H1 (cell line): ENCODE results near the gene MARCHF2. TPM values are rescaled to one million over a fixed set of nuclear protein-coding genes. Genes with fewer than 3 reads are reported as not detected.

Experiments used
- CTCF ChIA-PET: fragments of 300-600 bp; sonication (Branson Sonifier 250); formaldehyde crosslinking; loops from one replicate; lab custom pipeline; 2021; ENCODE audit not compliant: partially characterized antibody; lab: Charles Lee
- POLR2A ChIA-PET: fragments of 300-600 bp; sonication (Branson Sonifier 250); formaldehyde crosslinking; loops from one replicate; lab custom pipeline; 2021; ENCODE audit warnings: inconsistent platforms; ENCODE audit not compliant: partially characterized antibody; lab: Charles Lee
- DNase-seq, 2 experiments: peaks; one replicate each; pipeline versions ENCODE4 v3.0.0 to v3.0.0-alpha.2; 2010 to 2022; ENCODE audit warnings: low spot score in 2 of 2, low read depth in 1 of 2, mixed read lengths in 1 of 2
- FAIRE-seq: peaks from 2 replicates; lab custom pipeline; 2011; peaks lifted over from hg19 to GRCh38; lab: Jason Lieb, UNC
- H2AFZ ChIP-seq: 2 replicates; pipeline ENCODE4 v1.8.1; 2012; ENCODE audit warnings: low read length, inconsistent platforms
- H2AK5ac ChIP-seq: 2 replicates; pipeline ENCODE4 v1.6.1; 2013; ENCODE audit warnings: low read depth, low read length
- H2BK120ac ChIP-seq: replicated peaks from 2 replicates; pipeline ENCODE3; 2013; ENCODE audit warnings: low read depth, low read length, inconsistent platforms
- H2BK12ac ChIP-seq: 2 replicates; pipeline ENCODE4 v1.6.1; 2013; ENCODE audit warnings: low read depth, low read length
- H2BK15ac ChIP-seq: 2 replicates; pipeline ENCODE4 v1.6.1; 2013; ENCODE audit warnings: low read length
- H2BK20ac ChIP-seq: 2 replicates; pipeline ENCODE4 v1.6.1; 2013; ENCODE audit warnings: low read length
- H2BK5ac ChIP-seq: 2 replicates; pipeline ENCODE4 v1.6.1; 2013; ENCODE audit warnings: low read depth, low read length
- H3K14ac ChIP-seq: 2 replicates; pipeline ENCODE4 v1.6.1; 2013; ENCODE audit warnings: inconsistent platforms; ENCODE audit not compliant: insufficient read length
- H3K18ac ChIP-seq: 2 replicates; pipeline ENCODE4 v1.6.1; 2013; ENCODE audit warnings: low read length; ENCODE audit errors: extremely low read depth
- H3K23ac ChIP-seq: 2 replicates; pipeline ENCODE4 v1.6.1; 2013; ENCODE audit warnings: inconsistent platforms; ENCODE audit not compliant: insufficient read length
- H3K23me2 ChIP-seq: 2 replicates; pipeline ENCODE4 v1.6.1; 2013; ENCODE audit warnings: low read depth, low read length
- H3K27ac ChIP-seq: 2 replicates; pipeline ENCODE4 v1.6.1; 2011; ENCODE audit warnings: low read depth, low read length, inconsistent platforms
- H3K27me3 ChIP-seq, 4 experiments: replicated peaks in 1 of 4; 1 replicate in 1 of 4; 2 replicates in 3 of 4; pipeline versions ENCODE4 v1.6.1 to v1.8.1; 2011 to 2013; ENCODE audit warnings: low read length in 3 of 4, mild to moderate bottlenecking in 3 of 4, inconsistent platforms in 2 of 4, mixed read lengths in 2 of 4, moderate library complexity in 1 of 4; ENCODE audit not compliant: control insufficient read depth in 3 of 4, insufficient read depth in 3 of 4; ENCODE audit errors: extremely low read depth in 1 of 4
- H3K36me3 ChIP-seq, 4 experiments: 2 replicates each; pipeline versions ENCODE4 v1.6.1 to v1.8.1; 2011 to 2013; ENCODE audit warnings: mild to moderate bottlenecking in 4 of 4, low read length in 3 of 4, moderate library complexity in 2 of 4, control low read depth in 1 of 4, inconsistent platforms in 1 of 4; ENCODE audit not compliant: insufficient read depth in 4 of 4, control insufficient read depth in 2 of 4
- H3K4ac ChIP-seq: replicated peaks from 2 replicates; pipeline ENCODE3; 2013; ENCODE audit warnings: low read length, low read depth, mixed read lengths, inconsistent platforms; ENCODE audit not compliant: insufficient read length
- H3K4me1 ChIP-seq, 4 experiments: replicated peaks in 1 of 4; 1 replicate in 1 of 4; 2 replicates in 3 of 4; pipeline versions ENCODE4 v1.6.1 to v1.8.1; 2011 to 2013; ENCODE audit warnings: low read length in 3 of 4, inconsistent platforms in 2 of 4, mixed read lengths in 1 of 4; ENCODE audit not compliant: insufficient read depth in 4 of 4, control insufficient read depth in 3 of 4
- H3K4me2 ChIP-seq, 2 experiments: 2 replicates each; pipeline versions ENCODE4 v1.6.1 to v1.8.1; 2011 to 2013; ENCODE audit warnings: low read depth in 2 of 2, low read length in 2 of 2, control low read depth in 1 of 2, inconsistent platforms in 1 of 2, mild to moderate bottlenecking in 1 of 2; ENCODE audit not compliant: insufficient read depth in 1 of 2
- H3K4me3 ChIP-seq, 4 experiments: fragments of 200-600, 300-600 bp in 1 of 4; sonication (generic), shearing (Covaris generic), sonication (Bioruptor Twin) in 1 of 4; 2 replicates each; pipeline versions ENCODE4 v1.5.1 to v1.8.1; 2011 to 2016; ENCODE audit warnings: low read length in 4 of 4, low read depth in 3 of 4, control low read depth in 2 of 4, inconsistent platforms in 2 of 4, mild to moderate bottlenecking in 2 of 4, mixed read lengths in 1 of 4, moderate library complexity in 1 of 4; ENCODE audit not compliant: insufficient read depth in 2 of 4; ENCODE audit errors: extremely low read depth in 1 of 4
- H3K56ac ChIP-seq: replicated peaks from 2 replicates; pipeline ENCODE3; 2013; ENCODE audit warnings: low read depth, mild to moderate bottlenecking, mixed read lengths, low read length, inconsistent platforms; ENCODE audit not compliant: insufficient read length
- H3K79me1 ChIP-seq: 2 replicates; pipeline ENCODE4 v1.6.1; 2013; ENCODE audit warnings: low read depth, low read length, control low read depth
- H3K79me2 ChIP-seq, 2 experiments: 2 replicates each; pipeline versions ENCODE4 v1.6.1 to v1.8.1; 2012 to 2013; ENCODE audit warnings: low read length in 2 of 2, mild to moderate bottlenecking in 2 of 2, inconsistent platforms in 1 of 2; ENCODE audit not compliant: insufficient read depth in 2 of 2, control insufficient read depth in 1 of 2
- H3K9ac ChIP-seq, 4 experiments: replicated peaks in 1 of 4; 1 replicate in 1 of 4; 2 replicates in 3 of 4; pipeline versions ENCODE4 v1.6.1 to v1.8.1; 2011 to 2013; ENCODE audit warnings: low read depth in 3 of 4, low read length in 3 of 4, control low read depth in 2 of 4, mild to moderate bottlenecking in 2 of 4, moderate library complexity in 2 of 4, inconsistent platforms in 1 of 4; ENCODE audit errors: extremely low read depth in 1 of 4
- H3K9me3 ChIP-seq, 2 experiments: 2 replicates each; pipeline versions ENCODE4 v1.6.1 to v1.8.1; 2012 to 2013; ENCODE audit warnings: mild to moderate bottlenecking in 2 of 2, moderate library complexity in 2 of 2, control low read depth in 1 of 2, inconsistent platforms in 1 of 2, low read depth in 1 of 2, low read length in 1 of 2, mixed read lengths in 1 of 2; ENCODE audit not compliant: insufficient read depth in 2 of 2
- H4K20me1 ChIP-seq, 2 experiments: replicated peaks in 1 of 2; 2 replicates each; pipeline versions ENCODE3 to v1.8.1; 2011 to 2013; ENCODE audit warnings: inconsistent platforms in 2 of 2, low read length in 2 of 2, mild to moderate bottlenecking in 1 of 2; ENCODE audit not compliant: insufficient read depth in 2 of 2, control insufficient read depth in 1 of 2
- H4K5ac ChIP-seq: 2 replicates; pipeline ENCODE4 v1.6.1; 2013; ENCODE audit warnings: low read length, low read depth, mixed read lengths, inconsistent platforms; ENCODE audit not compliant: insufficient read length
- H4K8ac ChIP-seq: 2 replicates; pipeline ENCODE4 v1.8.0; 2013; ENCODE audit warnings: mild to moderate bottlenecking, moderate library complexity, low read length, inconsistent platforms; ENCODE audit not compliant: insufficient read depth; ENCODE audit errors: extremely low read depth
- H4K91ac ChIP-seq: replicated peaks from 2 replicates; pipeline ENCODE3; 2013; ENCODE audit warnings: low read length, mixed read lengths, inconsistent platforms; ENCODE audit not compliant: insufficient read length
- CREB1 ChIP-seq: IDR thresholded peaks from 2 replicates; pipeline ENCODE4 v1.6.1; 2012; ENCODE audit warnings: inconsistent platforms
- EGR1 ChIP-seq: IDR thresholded peaks from 2 replicates; pipeline ENCODE4 v1.6.1; 2011; ENCODE audit warnings: low read depth, low read length, borderline replicate concordance
- JUND ChIP-seq: IDR thresholded peaks from 2 replicates; pipeline ENCODE4 v1.6.1; 2011; ENCODE audit warnings: mild to moderate bottlenecking, improper control_type of control experiment, low read length
- KDM4A ChIP-seq: IDR thresholded peaks from one replicate; pipeline ENCODE4 v1.7.1; 2012; ENCODE audit warnings: low read depth, mild to moderate bottlenecking, moderate library complexity, low read length, inconsistent platforms; ENCODE audit not compliant: severe bottlenecking
- POLR2A ChIP-seq, 2 experiments: IDR thresholded peaks; 1 replicate in 1 of 2; 2 replicates in 1 of 2; pipeline ENCODE4 v1.6.1; 2011; ENCODE audit warnings: low read depth in 2 of 2, low read length in 2 of 2, mild to moderate bottlenecking in 2 of 2; ENCODE audit errors: control extremely low read depth in 1 of 2
- SIX5 ChIP-seq: IDR thresholded peaks from 2 replicates; pipeline ENCODE4 v1.6.1; 2011; ENCODE audit warnings: mild to moderate bottlenecking, low read depth, low read length
- TAF7 ChIP-seq: optimal IDR thresholded peaks from 2 replicates; pipeline ENCODE3; 2011; ENCODE audit warnings: low read depth, mild to moderate bottlenecking, inconsistent platforms, low read length, moderate library complexity, borderline replicate concordance
- WGBS, 2 experiments: shearing (Covaris generic) in 1 of 2; methylation state at CpG; one replicate each; pipeline versions ENCODE4 v1.1.6 to v1.1.7; 2013 to 2015; ENCODE audit warnings: low lambda C conversion rate in 2 of 2, mixed read lengths in 2 of 2, inconsistent platforms in 1 of 2, low coverage in 1 of 2, missing lambda C conversion rate in 1 of 2; ENCODE audit not compliant: insufficient replicate concordance in 2 of 2, insufficient coverage in 1 of 2, insufficient read length in 1 of 2; ENCODE audit errors: extremely low coverage in 1 of 2, missing lambda C conversion rate in 1 of 2; 5-methylcytosine and 5-hydroxymethylcytosine counted together
- polyA plus RNA-seq, 7 experiments: library from polyadenylated mRNA; depleted of rRNA in 3 of 7; stranded (reverse) in 5 of 7; unstranded in 2 of 7; fragments of >200 nt in 5 of 7; fragments of 200-250 nt in 2 of 7; gene quantifications; 1 replicate in 5 of 7; 2 replicates in 1 of 7; 4 replicates in 1 of 7; pipeline versions ENCODE4 v1.2.1 to v1.2.3, GENCODE V29; 2011 to 2013; ENCODE audit warnings: missing spikeins in 2 of 7, mixed read lengths in 2 of 7
- total RNA-seq: library from RNA; stranded (reverse); fragmentation: NEBNext Ultra II Directional; extraction: Animal tissue kit (Norgen Biotek cat#: 25700); gene quantifications from 2 replicates; pipeline ENCODE4 v1.2.1, GENCODE V29; 2021
- TF ChIP-seq, protein P1 (sequence below): IDR thresholded peaks from 2 replicates; pipeline ENCODE4 v1.6.1; 2012; ENCODE audit warnings: inconsistent platforms
- TF ChIP-seq, protein P2 (sequence below): IDR thresholded peaks from 2 replicates; pipeline ENCODE4 v1.6.1; 2012; ENCODE audit warnings: low read length, inconsistent platforms

MARCHF2 gene
- total and polyA plus RNA-seq, 2 of the 8 experiments (the other 6 are each of a cell fraction or from before 2014, with no cell fraction given): 18.5 to 46.2 TPM

DNA sequence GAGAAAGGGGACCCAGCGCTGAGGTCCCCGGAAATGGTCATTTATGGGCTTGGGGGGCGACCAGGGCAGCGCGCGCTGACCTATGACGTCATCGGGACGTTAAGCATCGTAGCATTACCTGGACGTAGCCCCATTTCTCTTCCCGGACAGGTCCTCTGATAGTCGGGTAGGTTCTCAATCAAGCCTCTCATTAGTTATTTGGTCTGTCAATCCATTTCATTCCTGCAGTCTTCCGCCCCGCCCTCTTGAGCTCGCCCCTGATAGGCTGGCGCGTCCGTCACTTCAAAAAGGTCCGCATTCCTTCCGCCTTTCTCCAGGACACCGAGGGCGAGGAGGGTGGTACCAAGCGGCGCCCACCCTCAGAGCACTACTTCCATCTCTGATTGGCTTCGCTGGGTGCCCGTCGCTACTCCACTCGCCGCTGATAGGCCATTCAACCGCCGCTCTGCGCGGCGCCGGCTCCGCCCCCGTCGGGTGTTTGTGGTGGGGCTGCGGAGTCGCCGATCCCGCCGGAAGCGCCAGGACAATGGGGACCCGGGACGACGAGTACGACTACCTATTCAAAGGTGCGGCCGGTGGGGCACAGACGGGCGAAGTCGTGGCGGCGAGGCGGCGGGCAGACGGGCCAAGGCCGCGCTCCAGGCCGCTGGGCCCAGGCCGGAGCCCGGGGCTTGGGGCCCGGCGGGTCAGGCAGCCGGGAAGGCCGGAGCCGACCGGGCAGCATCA is 23.1 kb upstream of the MARCHF2 start, which contains the start of gene RAB11B:
Gene RAB11B, plus strand, starts transcription at position 470 of the 726 bp plus-strand sequence. Its CDS starts 57 bp downstream, at position 527.
- Histone ChIP-seq H3K79me2 (peaks cover 7 to 42% of the 10 kb centered on the region in 2 experiments), H2BK12ac (0 out of 2 replicates have a peak within 1 kb of the TSS, but pooled peaks have one; percentile 33), H3K14ac (no peak within 1 kb of the TSS), H2BK5ac (peak within 1 kb of the TSS; percentile 85), H3K27ac (peak within 1 kb of the TSS; percentile 100), H3K4ac (peak within 1 kb of the TSS; percentile 98), H3K9me3 (peaks cover 0 to 5% of the 10 kb centered on the region in 2 experiments; a peak in 1 of 4 replicates), H3K56ac (peak within 1 kb of the TSS; percentile 90), H3K27me3 (no peaks in the 10 kb centered on the region), H2BK120ac (peak within 1 kb of the TSS; percentile 34), H3K23me2 (no peaks in the 10 kb centered on the region), H4K20me1 (peaks cover 4 to 6% of the 10 kb centered on the region in 2 experiments), H3K4me1 (peaks cover 0 to 10% (median 4%) of the 10 kb centered on the region in 4 experiments; a peak in 6 of 7 replicates), H4K91ac (peak within 1 kb of the TSS; percentile 85), H2AK5ac (no peak within 1 kb of the TSS), H3K4me2 (peak within 1 kb of the TSS; percentile 65 to 81), H3K79me1 (peaks cover 18% of the 10 kb centered on the region), H3K18ac (peak within 1 kb of the TSS; percentile 83), H4K5ac (peak within 1 kb of the TSS; percentile 93), H3K36me3 (no peaks in the 10 kb centered on the region), H4K8ac (peak within 1 kb of the TSS; percentile 100), H3K23ac (no peak within 1 kb of the TSS), H2AFZ (no peak within 1 kb of the TSS), H2BK15ac (no peak within 1 kb of the TSS), H2BK20ac (no peak within 1 kb of the TSS), H3K9ac (peak within 1 kb of the TSS; percentile 87 to 100 (median 100)), H3K4me3 (peak within 1 kb of the TSS; percentile 79 to 99 (median 85))
- CTCF ChIA-PET: interaction anchor here (0.7 kb wide), 1 partner anchor 36 kb away, joined by 3 read pairs; no protein-coding TSS in a partner anchor
- POLR2A ChIA-PET: interaction anchor here (0.6 to 5.6 kb wide), 29 partner anchors 8 to 361 kb away, joined by 3 to 71 read pairs (median 5); partner anchors contain the start of genes ANGPTL4, HNRNPM, KANK3 and NDUFA7
- FAIRE-seq: peak; percentile 98
- 2% methylated on average over 63 of the region's 70 CpGs; no CpG with 5 or more reads in 1 of the 2 experiments for WGBS, 2 experiments
- peak; percentile 98 to 99 for DNase-seq
- TF ChIP-seq, protein P1, sequence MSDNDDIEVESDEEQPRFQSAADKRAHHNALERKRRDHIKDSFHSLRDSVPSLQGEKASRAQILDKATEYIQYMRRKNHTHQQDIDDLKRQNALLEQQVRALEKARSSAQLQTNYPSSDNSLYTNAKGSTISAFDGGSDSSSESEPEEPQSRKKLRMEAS: peak; percentile 21; the same call in 1 of the 2 replicates
- TF ChIP-seq POLR2A (IDR thresholded peaks at IDR 0.05; ENCODE audit: control extremely low read depth in 1 of 2, low read depth in 2 of 2, low read length in 2 of 2) (peak; percentile 57 to 86), KDM4A (peak; percentile 86), JUND (peak; percentile 100), TAF7 (peak; percentile 83), SIX5 (no peak), EGR1 (no peak), CREB1 (peak; percentile 99)
- TF ChIP-seq, protein P2, sequence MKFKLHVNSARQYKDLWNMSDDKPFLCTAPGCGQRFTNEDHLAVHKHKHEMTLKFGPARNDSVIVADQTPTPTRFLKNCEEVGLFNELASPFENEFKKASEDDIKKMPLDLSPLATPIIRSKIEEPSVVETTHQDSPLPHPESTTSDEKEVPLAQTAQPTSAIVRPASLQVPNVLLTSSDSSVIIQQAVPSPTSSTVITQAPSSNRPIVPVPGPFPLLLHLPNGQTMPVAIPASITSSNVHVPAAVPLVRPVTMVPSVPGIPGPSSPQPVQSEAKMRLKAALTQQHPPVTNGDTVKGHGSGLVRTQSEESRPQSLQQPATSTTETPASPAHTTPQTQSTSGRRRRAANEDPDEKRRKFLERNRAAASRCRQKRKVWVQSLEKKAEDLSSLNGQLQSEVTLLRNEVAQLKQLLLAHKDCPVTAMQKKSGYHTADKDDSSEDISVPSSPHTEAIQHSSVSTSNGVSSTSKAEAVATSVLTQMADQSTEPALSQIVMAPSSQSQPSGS: peak; percentile 89
